ENCODE results near the gene INIP.
A peak's percentile ranks its signal among the peaks of the same experiment; 100 is the strongest.

INIP gene, protein sequence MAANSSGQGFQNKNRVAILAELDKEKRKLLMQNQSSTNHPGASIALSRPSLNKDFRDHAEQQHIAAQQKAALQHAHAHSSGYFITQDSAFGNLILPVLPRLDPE

DNA sequence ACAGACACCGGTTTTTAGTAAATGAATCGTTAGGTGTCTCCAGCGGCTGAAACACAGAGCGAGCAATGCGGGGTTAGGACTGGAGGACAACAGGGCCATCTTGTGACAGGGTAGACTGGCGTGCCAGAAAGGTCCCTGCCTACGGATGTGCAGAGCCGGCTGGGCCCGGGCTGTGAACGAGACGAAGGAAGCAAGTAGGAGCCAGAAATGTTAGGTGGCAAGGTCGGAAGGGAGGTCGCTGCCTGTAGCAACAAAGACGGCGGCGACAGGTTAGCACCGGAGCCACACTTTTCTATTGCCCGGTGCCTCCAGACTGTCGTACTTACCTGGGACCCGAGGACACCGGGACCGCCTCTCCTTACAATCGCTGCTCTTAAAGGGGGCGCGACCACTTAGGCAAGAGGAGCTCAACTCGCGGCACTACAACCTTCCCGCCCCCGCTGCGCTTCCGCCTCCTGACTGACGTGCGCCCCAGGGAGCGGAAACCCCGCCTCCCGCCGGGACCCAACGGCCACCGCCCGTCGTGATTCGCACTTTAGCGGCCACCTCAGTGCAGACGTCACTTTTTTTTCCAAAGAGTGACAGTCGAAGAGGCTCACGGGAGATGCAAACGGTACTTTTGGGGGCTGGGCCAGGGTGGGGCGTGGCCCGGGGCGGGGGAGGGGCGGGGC is at the start of gene INIP:
INIP (minus strand) TSS at position 457 of the 671 bp plus-strand sequence. CDS start 1,632 bp downstream, outside the sequence.
- DNase-seq: peak; percentile 93

DNA sequence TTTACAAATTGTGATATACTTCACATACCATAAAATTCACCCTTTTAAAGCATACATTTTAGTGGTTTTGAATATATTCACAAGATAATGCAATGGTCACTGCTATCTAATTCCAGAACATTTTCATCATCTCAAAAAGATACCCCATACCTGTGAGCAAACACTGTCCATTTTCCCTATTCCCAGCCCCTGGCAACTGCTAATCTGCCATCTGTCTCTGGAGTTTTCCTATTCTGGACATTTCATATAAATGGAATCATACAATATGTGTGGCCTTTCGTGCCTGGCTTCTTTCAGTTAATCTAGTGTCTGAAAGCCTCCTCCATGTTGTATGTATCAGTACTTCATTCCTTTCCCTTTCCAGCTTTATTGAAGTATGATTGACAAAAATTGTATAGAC is 47.4 kb upstream of the INIP start:
- DNase-seq: no peak

DNA sequence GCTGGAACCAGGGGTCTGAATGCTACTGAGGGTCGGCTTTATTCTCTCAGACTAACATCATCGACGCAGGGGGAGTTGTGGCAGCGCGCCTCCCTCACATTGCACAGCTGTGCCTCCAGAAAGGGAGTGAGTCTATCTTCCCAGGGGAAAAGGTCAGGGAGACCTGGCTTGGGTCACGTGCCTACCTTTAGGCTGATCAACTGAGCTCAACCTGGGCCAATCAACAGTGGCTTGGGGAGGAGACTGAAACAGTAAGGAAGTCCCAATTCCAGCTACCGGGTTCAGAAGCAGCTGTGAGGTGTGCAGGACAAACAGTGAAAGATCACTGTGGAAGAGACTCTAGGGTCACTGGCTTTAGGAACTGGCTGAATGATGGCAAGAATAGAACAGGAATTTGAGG is 46.9 kb upstream of the INIP start:
- no peak for DNase-seq

DNA sequence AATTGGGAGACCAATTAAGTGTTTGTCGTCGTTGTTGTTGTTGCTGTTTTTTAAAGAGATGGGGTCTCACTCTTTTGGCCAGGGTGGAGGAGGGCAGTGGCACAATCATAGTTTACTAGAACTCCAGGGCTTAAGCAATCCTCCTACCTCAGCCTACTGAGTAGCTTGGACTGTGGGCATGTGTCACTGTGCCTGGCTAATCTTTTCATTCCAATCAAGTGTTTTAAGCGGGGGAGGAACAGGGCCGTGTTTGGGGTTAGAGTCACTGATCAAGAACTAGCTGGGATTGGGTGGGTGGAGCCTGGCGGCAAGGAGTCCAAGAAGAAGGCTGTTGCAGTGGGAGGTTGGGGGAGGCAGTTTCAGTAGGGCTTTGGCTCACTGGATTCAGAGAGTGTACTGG is 46.4 kb upstream of the INIP start:
- no peak for DNase-seq

DNA sequence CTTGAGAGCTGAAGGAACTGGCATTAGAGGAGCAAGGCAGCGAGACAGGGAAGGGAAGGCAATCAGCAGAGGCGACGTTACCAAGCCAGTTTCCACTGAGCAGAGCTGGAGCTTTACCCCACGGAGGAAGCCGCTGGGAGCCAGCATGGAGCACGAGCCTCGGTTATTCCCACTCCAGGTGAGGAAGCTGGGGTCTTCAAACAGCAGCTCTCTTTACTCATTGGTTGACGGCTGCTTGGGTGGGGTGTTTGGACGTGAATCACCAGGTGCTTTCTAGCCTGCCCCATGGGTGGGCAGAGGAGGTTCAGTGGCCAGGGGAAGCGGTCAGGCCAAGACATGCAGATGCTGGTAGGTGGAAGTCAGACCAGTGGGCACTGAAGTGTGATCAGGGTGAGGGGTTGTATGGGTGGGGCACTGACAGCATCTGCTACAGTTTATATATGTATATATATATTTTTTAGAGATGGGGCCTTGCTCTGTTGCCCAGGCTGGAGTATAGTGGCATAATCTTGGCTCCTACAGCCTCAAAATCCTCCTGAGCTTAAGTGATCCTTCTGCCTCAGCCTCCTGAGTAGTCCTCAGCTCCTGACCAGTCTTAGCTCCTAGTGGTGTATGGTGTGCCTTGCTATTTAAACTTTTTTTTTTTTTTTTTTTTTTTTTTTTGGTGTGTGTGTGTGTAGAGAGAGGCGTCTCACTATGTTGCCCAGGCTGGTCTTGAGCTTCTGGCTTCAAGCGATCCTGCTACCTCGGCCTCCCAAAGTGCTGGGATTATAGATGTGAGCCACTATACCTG is 45.0 kb upstream of the INIP start:
- DNase-seq: no peak

DNA sequence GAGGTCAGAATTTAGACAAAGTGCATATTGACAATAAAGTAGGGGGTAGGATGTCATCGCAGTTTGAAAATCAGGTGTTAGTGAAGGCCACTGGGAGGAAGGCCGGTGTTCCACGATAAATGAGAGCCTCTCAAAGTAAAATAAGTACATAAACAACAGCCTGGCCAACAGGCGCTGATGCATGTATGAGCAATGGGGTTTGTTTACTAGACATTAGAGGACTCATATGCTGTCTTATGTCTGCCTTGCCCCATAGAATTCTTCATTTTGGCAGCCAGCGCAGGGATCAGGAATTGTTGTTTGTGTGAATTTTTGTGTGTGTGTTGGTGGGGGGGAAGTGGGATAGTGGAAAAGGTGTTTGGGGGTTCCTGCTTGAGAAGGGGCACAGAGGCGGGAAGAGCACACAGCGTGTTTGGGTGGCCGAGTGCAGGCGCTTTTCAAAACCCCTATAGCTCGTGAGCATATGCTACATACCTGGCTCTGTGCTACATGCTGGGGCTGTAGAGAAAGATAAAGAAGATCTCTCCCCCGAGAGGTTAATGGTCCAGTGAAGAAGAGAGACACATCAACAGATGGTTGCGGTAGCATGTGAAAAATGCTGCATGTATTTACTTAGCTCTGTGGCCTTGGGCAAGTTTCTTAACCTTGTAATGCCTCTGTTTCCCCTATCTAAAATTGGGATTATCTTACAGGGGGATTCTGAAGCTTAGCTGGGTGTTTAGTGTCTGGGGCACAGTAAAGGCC is 44.2 kb upstream of the INIP start:
- DNase-seq: no peak

DNA sequence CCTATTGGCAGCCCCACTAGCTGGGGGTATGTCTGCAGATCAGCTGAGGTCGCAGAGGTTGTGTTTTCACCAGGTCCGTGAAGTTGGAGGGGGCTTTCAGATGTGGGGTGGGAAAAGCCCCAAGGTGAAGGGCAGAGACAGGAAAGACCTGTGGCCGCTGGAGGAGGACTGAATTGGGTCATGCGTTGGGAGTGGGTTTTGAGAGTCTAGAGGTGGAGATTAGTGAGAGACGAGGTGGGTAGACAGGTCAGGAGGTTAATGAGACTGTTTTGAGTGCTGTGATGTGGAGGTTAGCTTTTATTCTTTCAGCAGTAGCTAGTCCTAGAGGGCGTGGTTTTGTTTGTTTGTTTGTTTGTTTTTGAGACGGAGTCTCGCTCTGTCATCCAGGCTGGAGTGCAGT is 42.9 kb upstream of the INIP start:
- no peak for DNase-seq

DNA sequence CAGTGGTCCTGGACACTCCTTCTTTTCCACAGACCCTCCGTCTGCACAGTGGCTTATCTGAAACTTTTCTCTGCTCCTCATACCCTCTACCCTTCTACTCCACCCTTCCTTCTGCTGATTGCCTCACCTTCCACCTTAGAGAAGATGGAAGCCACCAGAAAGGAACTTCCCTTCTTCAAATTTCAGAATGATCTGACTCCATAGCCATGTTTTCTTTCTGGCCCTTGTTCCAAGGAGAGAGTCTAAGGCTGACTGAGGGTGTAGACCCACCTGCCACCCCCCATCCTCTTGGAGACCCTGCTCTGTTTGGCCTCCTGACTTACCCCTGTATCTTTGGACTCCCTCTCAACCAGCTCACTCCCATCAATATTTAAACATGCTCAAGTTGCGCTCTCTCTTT is 40.0 kb upstream of the INIP start:
- no peak for DNase-seq

DNA sequence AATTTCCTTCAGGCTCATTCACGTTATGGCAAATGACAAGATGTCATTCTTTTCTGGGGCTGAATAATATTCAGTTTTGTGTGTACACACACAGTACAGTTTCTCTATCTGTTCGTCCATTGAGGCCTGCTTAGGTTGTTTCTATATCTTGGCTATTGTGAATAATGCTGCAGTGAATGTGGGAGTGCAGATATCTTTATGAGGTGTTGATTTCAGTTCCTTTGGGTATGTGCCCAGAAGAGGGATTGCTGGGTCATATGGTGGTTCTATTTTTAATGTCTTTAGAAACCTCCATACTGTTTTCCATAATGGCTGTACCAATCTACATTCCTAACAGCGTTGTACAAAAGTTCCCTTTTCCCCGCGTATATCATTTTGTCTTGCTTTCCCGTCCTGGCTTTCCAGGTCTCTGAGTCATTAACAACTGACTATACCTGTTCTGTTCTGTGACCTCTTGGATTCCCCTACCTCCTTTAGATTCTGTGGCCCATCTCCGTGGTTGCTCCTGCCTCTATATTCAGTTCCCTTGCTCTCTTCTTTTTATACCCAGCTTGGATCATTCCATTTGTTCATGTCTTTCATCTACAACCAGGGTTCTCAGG is 39.5 kb upstream of the INIP start:
- no peak for DNase-seq

DNA sequence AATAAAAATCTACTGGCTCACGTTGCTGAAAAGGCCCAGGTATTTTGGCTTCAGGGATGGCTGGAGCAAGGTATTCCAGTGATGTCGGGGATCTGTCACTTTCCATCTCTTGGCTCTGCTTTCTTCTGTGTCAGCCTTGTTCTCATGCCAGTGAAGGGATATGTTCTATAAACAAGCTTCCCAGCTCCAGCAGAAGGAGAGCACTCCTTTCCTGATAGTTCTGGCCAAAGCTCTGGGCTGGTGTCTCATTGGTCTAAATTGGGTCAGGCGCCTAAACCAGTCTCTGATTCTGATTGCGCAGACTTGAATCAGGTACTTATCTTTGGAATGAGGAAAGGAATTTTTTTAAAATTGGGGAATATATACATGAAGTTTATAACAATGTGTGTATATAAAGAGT is 37.8 kb upstream of the INIP start:
- DNase-seq: no peak

DNA sequence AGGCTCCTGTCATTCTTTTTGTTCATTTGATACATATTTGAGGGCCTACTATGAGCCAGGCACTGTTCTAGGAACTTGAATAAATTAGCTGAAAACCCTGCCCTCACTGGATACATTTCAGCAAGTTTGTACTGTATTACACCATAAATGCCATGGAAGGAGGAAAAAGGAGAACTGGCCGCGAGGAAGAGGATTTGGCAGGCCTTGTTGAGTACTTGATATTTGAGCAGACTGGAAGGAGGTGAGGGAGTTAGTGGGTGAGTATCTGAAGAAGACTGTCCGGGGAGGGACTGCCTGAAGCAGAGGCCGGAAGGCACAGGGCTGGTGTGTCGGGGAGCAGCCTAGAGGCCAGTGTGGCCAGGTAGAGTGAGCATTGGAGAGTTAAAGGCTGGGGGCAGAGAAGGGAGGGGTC is 37.1 kb upstream of the INIP start:
- no peak for DNase-seq

DNA sequence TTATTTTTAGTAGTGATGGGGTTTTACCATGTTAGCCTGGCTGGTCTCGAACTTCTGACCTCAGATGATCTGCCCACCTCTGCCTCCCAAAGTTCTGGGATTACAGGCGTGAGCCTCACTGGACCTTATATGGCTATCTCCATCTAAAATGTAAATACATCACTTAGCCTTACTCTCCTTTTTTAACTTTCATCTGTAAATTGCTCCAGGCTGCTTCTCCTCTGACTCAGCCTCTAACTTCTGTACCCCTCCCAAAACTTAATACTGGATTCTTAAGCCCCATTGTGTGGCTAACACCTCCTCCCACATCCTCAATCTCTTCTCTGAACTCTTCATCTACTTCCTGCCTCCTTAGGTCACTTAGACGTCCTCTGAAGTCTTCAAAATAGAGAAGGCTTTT is 36.7 kb upstream of the INIP start:
- no peak for DNase-seq

DNA sequence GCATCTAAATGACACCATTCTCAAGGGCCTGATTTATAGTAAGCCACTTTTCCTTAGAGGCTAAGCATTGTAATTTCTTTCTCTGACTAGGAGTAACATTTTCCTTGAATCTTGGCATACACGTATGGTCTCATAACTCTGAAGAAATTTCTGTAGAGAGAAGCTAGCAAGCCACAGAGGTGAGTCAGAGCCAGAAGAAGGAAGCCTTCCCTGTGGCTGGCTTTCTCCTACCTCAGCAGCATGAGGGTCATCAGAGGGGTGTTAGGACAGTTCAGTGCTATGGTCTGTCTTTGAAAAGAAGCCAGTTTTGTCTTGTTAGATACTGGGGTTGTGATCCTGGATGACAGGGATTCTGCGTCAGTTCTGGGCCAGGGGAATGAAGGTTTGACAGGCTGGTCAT is 35.8 kb upstream of the INIP start:
- DNase-seq: no peak

DNA sequence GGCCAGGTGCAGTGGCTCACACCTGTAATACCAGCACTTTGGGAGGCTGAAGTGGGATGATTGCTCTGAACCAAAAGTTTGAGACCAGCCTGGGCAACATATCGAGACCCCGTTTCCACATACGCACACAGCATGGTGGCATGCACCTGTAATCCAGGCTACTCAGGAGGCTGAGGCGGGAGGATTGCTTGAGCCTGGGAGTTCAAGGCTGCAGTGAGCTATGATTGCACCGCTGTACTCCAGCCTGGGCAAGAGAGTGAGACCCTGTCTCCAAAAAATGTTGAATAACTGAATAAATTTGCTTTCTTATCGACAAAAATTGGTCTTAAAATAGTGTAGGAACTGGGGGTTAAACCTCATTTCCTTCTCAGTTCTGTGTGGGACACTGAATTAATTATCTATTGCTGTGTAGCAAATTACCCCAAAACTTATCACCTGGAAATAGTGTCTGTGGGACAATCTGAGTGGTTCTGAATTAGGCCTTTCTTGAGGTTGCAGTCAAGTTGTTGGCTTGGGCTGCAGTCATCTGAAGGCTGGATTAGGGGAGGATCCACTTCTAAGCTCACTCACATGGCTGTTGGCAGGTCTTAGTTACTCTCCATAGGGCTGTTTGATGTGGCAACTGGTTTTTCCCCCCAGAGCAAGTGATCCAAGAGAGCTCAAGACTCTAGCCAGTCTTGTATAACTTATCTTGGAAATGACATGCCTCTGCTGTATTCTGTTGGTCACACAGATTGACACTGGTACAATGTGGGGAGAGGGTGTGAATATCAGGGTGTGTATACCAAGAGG is 34.6 kb upstream of the INIP start:
- DNase-seq: no peak

DNA sequence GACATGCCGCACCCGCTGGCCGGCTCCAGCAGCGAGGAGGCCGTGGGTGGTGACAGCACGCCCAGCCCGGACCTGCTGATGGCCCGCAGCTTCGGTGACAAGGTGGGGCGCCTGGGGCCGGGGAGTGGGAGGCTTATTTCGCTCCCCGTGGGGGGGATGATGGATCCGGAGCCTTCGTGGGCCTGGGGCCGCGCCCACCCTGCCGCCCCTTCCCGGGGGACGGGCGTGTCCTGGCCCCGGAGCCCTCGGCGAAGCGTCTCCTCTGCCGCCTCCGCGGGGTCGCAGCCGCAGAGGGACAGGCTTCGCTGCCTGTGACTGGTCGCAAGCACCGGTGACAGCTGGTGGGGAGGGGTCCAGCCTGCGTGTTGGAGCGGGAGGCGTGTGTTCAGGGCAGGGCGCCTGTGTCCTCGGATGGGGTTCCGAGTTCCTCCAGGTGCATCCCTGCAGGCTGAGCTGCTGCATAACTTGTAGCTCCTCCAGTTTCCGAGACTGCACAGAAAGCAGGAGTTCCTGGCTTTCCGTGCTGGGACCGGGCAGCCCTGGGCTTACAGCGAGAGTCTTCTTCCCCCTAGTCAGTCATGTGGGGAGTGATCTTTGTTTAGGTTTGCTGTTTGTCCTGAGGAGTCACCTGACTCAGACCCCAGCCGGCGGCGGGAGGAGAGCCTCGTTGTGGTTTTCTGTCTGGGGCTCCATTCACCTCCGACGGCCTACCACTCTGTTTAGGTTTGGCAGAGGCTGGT is 33.3 kb upstream of the INIP start:
- peak; percentile 36 for DNase-seq

DNA sequence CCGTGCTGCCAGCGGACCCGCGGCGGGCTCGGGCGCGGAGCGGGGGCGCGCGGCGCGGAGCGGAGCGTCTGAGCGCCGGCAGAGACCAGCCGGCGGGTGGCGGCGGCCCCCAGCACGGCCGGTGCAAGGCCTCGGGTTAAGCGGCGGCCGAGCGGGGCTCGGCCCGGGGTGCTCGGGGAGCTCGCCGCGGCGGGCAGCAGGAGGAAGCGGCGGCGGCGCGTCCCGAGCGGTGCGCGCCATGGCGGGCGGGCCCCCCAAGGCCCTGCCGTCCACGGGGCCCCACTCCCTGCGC is 32.8 kb upstream of the INIP start:
- no peak for DNase-seq

DNA sequence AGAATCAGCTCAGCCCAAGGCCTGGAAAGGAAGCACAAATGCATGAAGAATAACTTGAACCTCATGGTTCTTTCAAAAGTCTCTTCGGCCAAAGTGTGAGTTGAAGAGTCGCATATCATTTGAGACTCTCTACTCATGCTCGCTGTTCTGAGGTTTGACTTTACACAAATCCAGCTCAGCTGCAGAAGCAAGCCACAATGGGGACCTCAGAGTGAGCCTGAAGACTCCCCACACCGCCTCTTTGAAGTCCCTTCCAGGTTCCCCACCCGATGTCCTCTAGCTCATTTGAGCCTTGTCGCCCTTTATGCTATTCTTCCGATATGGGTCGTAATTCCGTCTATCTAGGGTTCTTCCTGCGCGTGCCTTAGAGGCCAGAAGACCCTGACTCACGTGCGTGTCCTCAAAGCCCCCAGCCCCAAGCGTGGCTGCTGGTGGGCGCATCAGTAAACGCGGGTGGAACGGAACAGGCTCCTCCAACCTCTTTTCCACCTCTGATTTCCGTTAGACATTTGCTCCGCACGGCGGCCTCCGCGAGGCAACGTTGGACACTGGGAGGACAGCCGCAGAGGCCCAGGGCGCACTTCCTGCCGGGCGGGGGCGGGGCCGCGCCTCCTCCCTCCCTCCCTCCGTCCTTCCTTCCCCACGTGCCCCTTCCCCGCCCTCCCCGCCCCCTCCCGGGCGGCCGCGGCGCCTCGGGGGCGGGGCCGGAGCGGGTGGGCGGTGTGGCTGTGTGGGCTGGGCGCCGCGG is 32.3 kb upstream of the INIP start, which contains the start of gene SNX30:
SNX30 (plus strand) TSS at position 745 of the 748 bp plus-strand sequence. CDS start 242 bp downstream, outside the sequence.
- peak; percentile 47 for DNase-seq

DNA sequence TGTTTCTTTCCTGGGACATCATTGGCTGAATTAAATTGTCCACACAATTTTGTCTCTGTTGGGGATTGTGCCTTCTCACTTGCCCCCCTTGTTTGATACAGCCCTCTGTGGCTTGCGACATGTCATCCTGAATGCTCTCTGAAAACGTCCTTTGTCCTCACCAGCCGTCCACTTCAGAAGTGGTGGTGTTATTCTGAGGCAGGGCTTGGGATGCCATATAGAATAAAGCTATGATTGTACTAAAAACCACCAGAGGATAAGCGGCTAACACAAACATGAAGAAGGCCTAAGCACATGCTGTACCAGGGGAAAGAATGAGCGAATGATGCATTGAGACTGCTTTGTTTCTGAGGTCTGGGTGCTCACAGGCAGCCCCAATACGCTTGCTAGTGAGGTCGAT is 29.2 kb upstream of the INIP start:
- DNase-seq: no peak

DNA sequence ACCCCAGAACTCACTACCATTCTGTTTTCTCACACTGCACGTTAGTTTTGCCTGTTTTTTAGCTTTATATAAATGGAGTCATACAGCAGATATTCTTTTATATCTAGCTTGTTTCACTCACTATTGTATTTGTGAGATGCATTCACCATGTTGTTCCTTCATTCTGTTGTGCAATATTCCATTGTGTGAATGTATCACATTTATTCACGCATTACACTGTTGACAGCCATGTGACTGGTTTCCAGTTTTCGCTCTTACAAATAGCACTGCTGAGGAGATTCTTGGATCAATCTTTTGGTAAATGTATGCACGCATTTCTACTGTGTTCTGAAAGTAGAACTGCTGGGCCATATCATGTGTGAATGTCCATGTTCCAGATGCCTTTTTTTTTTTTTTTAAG is 26.3 kb upstream of the INIP start:
- no peak for DNase-seq

DNA sequence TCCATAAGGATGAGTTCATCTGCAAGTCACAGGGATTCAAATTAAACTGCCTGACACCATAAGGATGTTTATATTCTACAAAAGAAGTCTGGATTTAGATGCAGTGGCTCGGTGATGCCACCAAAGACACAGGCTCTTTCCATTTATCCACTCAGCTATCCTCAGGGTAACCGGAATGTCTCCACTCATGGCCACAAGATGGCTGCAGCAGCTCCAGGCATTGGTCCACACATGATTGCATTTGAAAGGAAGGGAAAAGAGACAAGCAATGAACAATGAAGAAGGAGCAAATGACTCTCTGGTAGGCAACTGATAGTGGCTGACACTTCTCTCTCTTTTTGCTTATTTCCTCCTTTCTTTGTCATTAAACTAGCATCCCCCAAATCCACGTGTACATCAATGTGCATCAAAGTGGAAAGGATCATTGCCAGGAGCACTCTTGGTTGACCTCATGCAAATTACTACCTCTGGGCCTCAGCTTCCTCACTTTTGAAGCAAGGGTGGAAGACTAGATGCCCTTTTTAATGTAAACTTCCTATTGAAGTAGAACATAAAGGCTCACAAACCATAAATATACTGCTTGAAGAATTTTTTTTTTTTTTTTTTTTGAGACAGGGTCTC is 25.4 kb upstream of the INIP start:
- DNase-seq: no peak

DNA sequence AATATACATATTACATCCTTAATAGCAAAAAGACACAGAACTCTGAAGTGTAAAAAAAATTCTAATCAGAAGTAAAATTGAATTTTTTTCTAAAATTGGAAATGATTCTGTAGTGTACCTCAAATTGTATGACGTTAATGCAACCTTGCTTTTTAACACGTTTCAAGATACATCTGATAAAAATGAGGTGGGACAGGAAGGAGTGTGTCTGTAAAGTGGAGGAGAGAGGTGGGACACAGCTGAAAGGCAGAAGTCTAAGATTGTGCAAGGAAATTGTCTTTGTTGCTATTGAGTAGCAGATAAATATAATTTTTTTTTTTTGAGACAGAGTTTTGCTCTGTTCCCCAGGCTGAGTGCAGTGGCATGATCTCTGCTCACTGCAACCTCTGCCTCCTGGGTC is 17.0 kb upstream of the INIP start:
- no peak for DNase-seq

All from DMS79 (cell line).